Measurements from ENCODE around the gene SLC2A5. TPM values are rescaled to one million over a fixed set of nuclear protein-coding genes. Genes with fewer than 3 reads are reported as not detected.
A peak's percentile ranks its signal among the peaks of the same experiment; 100 is the strongest.

The SLC2A5 gene
- 1 to 10 TPM in 1 of 8 experiments, under 1 TPM in 6, not detected in 1; 0.11 to 1.3 (median 0.24) TPM for total RNA-seq

- ATAC-seq (replicated peaks in 6 of 8) = peak in 2 of 8 experiments; percentile 36 to 38
- no peak within 1 kb of the TSS for H3K27ac ChIP-seq
- WGBS, 10 experiments = 8 to 93% (median 78%) methylated on average over 1 to 8 of the region's 8 CpGs; no CpG with 5 or more reads in 1 of the 10 experiments
These were observed at the start of gene SLC2A5 for GRCh38 chr1:9069326-9070100. SLC2A5 (minus strand) TSS chr1:9069635; CDS start chr1:9069536, 99 bp downstream.

GRCh38 chr1:9118186-9118585 lies 48.8 kb upstream of the SLC2A5 start:
- H3K27ac ChIP-seq = no peak overlapping the region
- H3K4me3 ChIP-seq = no peak overlapping the region
- no peaks in the 10 kb centered on the region for H3K4me1 ChIP-seq (replicated peaks in 1 of 2)
- in situ Hi-C loops (cut with MboI; ENCODE audit: low pct_unique_long_range_greater_than_20kb in 2 of 9, low sequenced_read_pairs in 9 of 9, unreplicated experiment in 9 of 9) = loop anchor here in 5 of 9 experiments (10.0 to 25.0 kb wide), 3 partner anchors 77 to 369 kb away; no protein-coding TSS in a partner anchor
- WGBS, 10 experiments = 60 to 100% (median 86%) methylated on average over 1 to 7 of the region's 7 CpGs; no CpG with 5 or more reads in 5 of the 10 experiments
- no peak for ATAC-seq (replicated peaks in 6 of 8)

More at GRCh38 chr1:9069326-9070100, at the start of gene SLC2A5:
- Histone ChIP-seq H3K4me3 (no peak within 1 kb of the TSS), H3K4me1 (replicated peaks in 1 of 2) (peaks cover 0 to 6% of the 10 kb centered on the region in 2 donors)
- in situ Hi-C loops (cut with MboI; ENCODE audit: low pct_unique_long_range_greater_than_20kb in 2 of 9, low sequenced_read_pairs in 9 of 9, unreplicated experiment in 9 of 9) = no loop called here

GRCh38 chr1:9115351-9116205 lies 46.1 kb upstream of the SLC2A5 start:
- Histone ChIP-seq H3K27ac (no peak overlapping the region), H3K4me1 (replicated peaks in 1 of 2) (peaks cover 0 to 2% of the 10 kb centered on the region in 2 donors), H3K4me3 (no peak overlapping the region)
- in situ Hi-C loops (cut with MboI; ENCODE audit: low pct_unique_long_range_greater_than_20kb in 2 of 9, low sequenced_read_pairs in 9 of 9, unreplicated experiment in 9 of 9) = loop anchor here in 5 of 9 experiments (10.0 to 25.0 kb wide), 3 partner anchors 79 to 372 kb away; no protein-coding TSS in a partner anchor
- 41 to 100% (median 87%) methylated on average over 1 to 5 of the region's 5 CpGs for WGBS, 10 experiments
- no peak for ATAC-seq (replicated peaks in 6 of 8)

GRCh38 chr1:9112961-9113880 lies 43.8 kb upstream of the SLC2A5 start:
- H3K4me1 ChIP-seq (replicated peaks in 1 of 2) = peaks cover 0 to 2% of the 10 kb centered on the region in 2 donors
- peak in 1 of 8 experiments; percentile 39 for ATAC-seq (replicated peaks in 6 of 8)
- WGBS, 10 experiments = 83 to 100% (median 91%) methylated on average over 1 to 10 of the region's 13 CpGs; no CpG with 5 or more reads in 1 of the 10 experiments
- H3K4me3 ChIP-seq = no peak overlapping the region
- in situ Hi-C loops (cut with MboI; ENCODE audit: low pct_unique_long_range_greater_than_20kb in 2 of 9, low sequenced_read_pairs in 9 of 9, unreplicated experiment in 9 of 9) = loop anchor here in 5 of 9 experiments (10.0 to 25.0 kb wide), 3 partner anchors 82 to 374 kb away; no protein-coding TSS in a partner anchor
- no peak overlapping the region for H3K27ac ChIP-seq

GRCh38 chr1:9111957-9112356 lies 42.5 kb upstream of the SLC2A5 start:
- Histone ChIP-seq H3K4me1 (replicated peaks in 1 of 2) (peaks cover 0 to 2% of the 10 kb centered on the region in 2 donors), H3K4me3 (no peak overlapping the region), H3K27ac (no peak overlapping the region)
- WGBS, 10 experiments = 87 to 100% (median 98%) methylated on average over 1 to 6 of the region's 9 CpGs; no CpG with 5 or more reads in 3 of the 10 experiments
- in situ Hi-C loops (cut with MboI; ENCODE audit: low pct_unique_long_range_greater_than_20kb in 2 of 9, low sequenced_read_pairs in 9 of 9, unreplicated experiment in 9 of 9) = loop anchor here in 5 of 9 experiments (10.0 to 25.0 kb wide), 3 partner anchors 83 to 375 kb away; no protein-coding TSS in a partner anchor
- ATAC-seq (replicated peaks in 6 of 8) = no peak

GRCh38 chr1:9111357-9111691 lies 41.9 kb upstream of the SLC2A5 start:
- in situ Hi-C loops (cut with MboI; ENCODE audit: low pct_unique_long_range_greater_than_20kb in 2 of 9, low sequenced_read_pairs in 9 of 9, unreplicated experiment in 9 of 9) = loop anchor here in 5 of 9 experiments (10.0 to 25.0 kb wide), 3 partner anchors 83 to 376 kb away; no protein-coding TSS in a partner anchor
- H3K4me1 ChIP-seq (replicated peaks in 1 of 2) = peaks cover 0 to 2% of the 10 kb centered on the region in 2 donors
- peak in 1 of 8 experiments; percentile 14 for ATAC-seq (replicated peaks in 6 of 8)
- no peak overlapping the region for H3K27ac ChIP-seq
- WGBS, 10 experiments = 55 to 92% (median 90%) methylated on average over 3 to 11 of the region's 13 CpGs; no CpG with 5 or more reads in 5 of the 10 experiments
- no peak overlapping the region for H3K4me3 ChIP-seq

- ATAC-seq (replicated peaks in 6 of 8) = peak; percentile 88 to 98 (median 92)
- in situ Hi-C loops (cut with MboI; ENCODE audit: low pct_unique_long_range_greater_than_20kb in 2 of 9, low sequenced_read_pairs in 9 of 9, unreplicated experiment in 9 of 9) = loop anchor here in 5 of 9 experiments (10.0 to 25.0 kb wide), 3 partner anchors 84 to 376 kb away; no protein-coding TSS in a partner anchor
- no peak overlapping the region for H3K27ac ChIP-seq
- peaks cover 0 to 2% of the 10 kb centered on the region in 2 donors for H3K4me1 ChIP-seq (replicated peaks in 1 of 2)
- H3K4me3 ChIP-seq = no peak overlapping the region
- 7 to 100% (median 35%) methylated on average over 1 to 16 of the region's 18 CpGs; no CpG with 5 or more reads in 1 of the 10 experiments for WGBS, 10 experiments
These were observed 41.4 kb upstream of the SLC2A5 start for GRCh38 chr1:9110669-9111356.

GRCh38 chr1:9108056-9108665 lies 38.7 kb upstream of the SLC2A5 start:
- Histone ChIP-seq H3K4me3 (no peak overlapping the region), H3K4me1 (replicated peaks in 1 of 2) (peaks cover 0 to 2% of the 10 kb centered on the region in 2 donors), H3K27ac (no peak overlapping the region)
- ATAC-seq (replicated peaks in 6 of 8) = no peak
- 60 to 100% (median 94%) methylated on average over 1 to 11 of the region's 12 CpGs; no CpG with 5 or more reads in 1 of the 10 experiments for WGBS, 10 experiments
- in situ Hi-C loops (cut with MboI; ENCODE audit: low pct_unique_long_range_greater_than_20kb in 2 of 9, low sequenced_read_pairs in 9 of 9, unreplicated experiment in 9 of 9) = loop anchor here in 5 of 9 experiments (10.0 to 25.0 kb wide), 4 partner anchors 103 to 379 kb away; no protein-coding TSS in a partner anchor

- WGBS, 10 experiments = 33 to 100% (median 52%) methylated on average over 1 to 4 of the region's 4 CpGs; no CpG with 5 or more reads in 2 of the 10 experiments
- Histone ChIP-seq H3K27ac (no peak overlapping the region), H3K4me3 (no peak overlapping the region), H3K4me1 (replicated peaks in 1 of 2) (peaks cover 0 to 2% of the 10 kb centered on the region in 2 donors)
- no peak for ATAC-seq (replicated peaks in 6 of 8)
- in situ Hi-C loops (cut with MboI; ENCODE audit: low pct_unique_long_range_greater_than_20kb in 2 of 9, low sequenced_read_pairs in 9 of 9, unreplicated experiment in 9 of 9) = loop anchor here in 5 of 9 experiments (10.0 to 25.0 kb wide), 4 partner anchors 102 to 380 kb away; no protein-coding TSS in a partner anchor
These were observed 37.7 kb upstream of the SLC2A5 start for GRCh38 chr1:9107136-9107535.

GRCh38 chr1:9106286-9106685 lies 36.9 kb upstream of the SLC2A5 start:
- no peak overlapping the region for H3K4me3 ChIP-seq
- H3K27ac ChIP-seq = no peak overlapping the region
- ATAC-seq (replicated peaks in 6 of 8) = no peak
- 58 to 100% (median 100%) methylated on average over 1 to 2 of the region's 14 CpGs; no CpG with 5 or more reads in 4 of the 10 experiments for WGBS, 10 experiments
- in situ Hi-C loops (cut with MboI; ENCODE audit: low pct_unique_long_range_greater_than_20kb in 2 of 9, low sequenced_read_pairs in 9 of 9, unreplicated experiment in 9 of 9) = loop anchor here in 5 of 9 experiments (10.0 to 25.0 kb wide), 4 partner anchors 101 to 381 kb away; no protein-coding TSS in a partner anchor
- H3K4me1 ChIP-seq (replicated peaks in 1 of 2) = peaks cover 0 to 2% of the 10 kb centered on the region in 2 donors

All from motor neuron (in vitro differentiated cells).